ENCODE results near the gene CCDC9. TPM values are rescaled to one million over a fixed set of nuclear protein-coding genes. Genes with fewer than 3 reads are reported as not detected.
A peak's percentile ranks its signal among the peaks of the same experiment; 100 is the strongest.

Gene CCDC9
- total and polyA plus RNA-seq, 2 of the 13 experiments (the other 11 are each of a cell fraction or from before 2014, with no cell fraction given), result 2.9 to 6.3 TPM

- TF ChIP-seq, protein P1, sequence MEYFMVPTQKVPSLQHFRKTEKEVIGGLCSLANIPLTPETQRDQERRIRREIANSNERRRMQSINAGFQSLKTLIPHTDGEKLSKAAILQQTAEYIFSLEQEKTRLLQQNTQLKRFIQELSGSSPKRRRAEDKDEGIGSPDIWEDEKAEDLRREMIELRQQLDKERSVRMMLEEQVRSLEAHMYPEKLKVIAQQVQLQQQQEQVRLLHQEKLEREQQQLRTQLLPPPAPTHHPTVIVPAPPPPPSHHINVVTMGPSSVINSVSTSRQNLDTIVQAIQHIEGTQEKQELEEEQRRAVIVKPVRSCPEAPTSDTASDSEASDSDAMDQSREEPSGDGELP (IDR thresholded peaks at IDR 0.05; ENCODE audit: borderline replicate concordance, low read depth), result peak; percentile 27; the same call in 1 of the 2 replicates
- peak; percentile 78 for TF ChIP-seq ZSCAN25 (CRISPR knock-in tag; IDR thresholded peaks at IDR 0.05)
- peak; percentile 57 for TF ChIP-seq FOSL2 (CRISPR knock-in tag; IDR thresholded peaks at IDR 0.05)
- peak; percentile 31; the same call in 1 of the 2 replicates for TF ChIP-seq RAD51 (IDR thresholded peaks at IDR 0.05; ENCODE audit: borderline replicate concordance)
- 0 out of 2 replicates have a peak, but pooled peaks have one; percentile 60 for TF ChIP-seq MEIS1 (CRISPR knock-in tag; IDR thresholded peaks at IDR 0.05; ENCODE audit: borderline replicate concordance)
- TF ChIP-seq TRIM24 (CRISPR knock-in tag; IDR thresholded peaks at IDR 0.05), result no peak
- no peak for TF ChIP-seq SMC3 (IDR thresholded peaks at IDR 0.05; ENCODE audit: low read length)
- no peak for TF ChIP-seq ZNF441 (CRISPR knock-in tag; IDR thresholded peaks at IDR 0.05; ENCODE audit: borderline replicate concordance)
- TF ChIP-seq, protein P2, sequence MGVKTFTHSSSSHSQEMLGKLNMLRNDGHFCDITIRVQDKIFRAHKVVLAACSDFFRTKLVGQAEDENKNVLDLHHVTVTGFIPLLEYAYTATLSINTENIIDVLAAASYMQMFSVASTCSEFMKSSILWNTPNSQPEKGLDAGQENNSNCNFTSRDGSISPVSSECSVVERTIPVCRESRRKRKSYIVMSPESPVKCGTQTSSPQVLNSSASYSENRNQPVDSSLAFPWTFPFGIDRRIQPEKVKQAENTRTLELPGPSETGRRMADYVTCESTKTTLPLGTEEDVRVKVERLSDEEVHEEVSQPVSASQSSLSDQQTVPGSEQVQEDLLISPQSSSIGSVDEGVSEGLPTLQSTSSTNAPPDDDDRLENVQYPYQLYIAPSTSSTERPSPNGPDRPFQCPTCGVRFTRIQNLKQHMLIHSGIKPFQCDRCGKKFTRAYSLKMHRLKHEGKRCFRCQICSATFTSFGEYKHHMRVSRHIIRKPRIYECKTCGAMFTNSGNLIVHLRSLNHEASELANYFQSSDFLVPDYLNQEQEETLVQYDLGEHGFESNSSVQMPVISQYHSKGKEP (CRISPR knock-in tag; IDR thresholded peaks at IDR 0.05), result no peak
- TF ChIP-seq FOXO1 (CRISPR knock-in tag; IDR thresholded peaks at IDR 0.05), result peak; percentile 37; the same call in 1 of the 2 replicates
- TF ChIP-seq, protein P3, sequence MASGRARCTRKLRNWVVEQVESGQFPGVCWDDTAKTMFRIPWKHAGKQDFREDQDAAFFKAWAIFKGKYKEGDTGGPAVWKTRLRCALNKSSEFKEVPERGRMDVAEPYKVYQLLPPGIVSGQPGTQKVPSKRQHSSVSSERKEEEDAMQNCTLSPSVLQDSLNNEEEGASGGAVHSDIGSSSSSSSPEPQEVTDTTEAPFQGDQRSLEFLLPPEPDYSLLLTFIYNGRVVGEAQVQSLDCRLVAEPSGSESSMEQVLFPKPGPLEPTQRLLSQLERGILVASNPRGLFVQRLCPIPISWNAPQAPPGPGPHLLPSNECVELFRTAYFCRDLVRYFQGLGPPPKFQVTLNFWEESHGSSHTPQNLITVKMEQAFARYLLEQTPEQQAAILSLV (CRISPR knock-in tag; IDR thresholded peaks at IDR 0.05; ENCODE audit: borderline replicate concordance), result 0 out of 2 replicates have a peak, but pooled peaks have one; percentile 29
- no peak for TF ChIP-seq ZNF274 (CRISPR knock-in tag; IDR thresholded peaks at IDR 0.05)
- 0 out of 2 replicates have a peak, but pooled peaks have one; percentile 47 for TF ChIP-seq JUN (CRISPR knock-in tag; IDR thresholded peaks at IDR 0.05)
- no peak for TF ChIP-seq ZNF761 (CRISPR knock-in tag; conservative IDR thresholded peaks at IDR 0.05)
- 0 out of 2 replicates have a peak, but pooled peaks have one; percentile 21 for TF ChIP-seq CENPT (CRISPR knock-in tag; IDR thresholded peaks at IDR 0.05; ENCODE audit: low read depth)
- TF ChIP-seq ZNF232 (CRISPR knock-in tag; IDR thresholded peaks at IDR 0.05; ENCODE audit: borderline replicate concordance), result peak; percentile 86; the same call in 1 of the 2 replicates
- TF ChIP-seq ZNF660 (CRISPR knock-in tag; IDR thresholded peaks at IDR 0.05; ENCODE audit: borderline replicate concordance, low read depth), result no peak
- TF ChIP-seq, protein P4, sequence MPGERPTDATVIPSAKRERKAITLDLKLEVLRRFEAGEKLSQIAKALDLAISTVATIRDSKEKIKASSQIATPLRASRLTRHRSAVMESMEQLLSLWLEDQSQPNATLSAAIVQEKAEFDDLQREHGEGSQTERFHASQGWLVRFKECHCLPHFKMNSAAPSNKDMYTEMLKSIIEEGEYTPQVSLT (CRISPR knock-in tag; IDR thresholded peaks at IDR 0.05; ENCODE audit: borderline replicate concordance, low read depth), result no peak
- TF ChIP-seq CEBPG (CRISPR knock-in tag; IDR thresholded peaks at IDR 0.05), result 0 out of 2 replicates have a peak, but pooled peaks have one; percentile 11
- no peak for TF ChIP-seq IRX3 (CRISPR knock-in tag; IDR thresholded peaks at IDR 0.05; ENCODE audit: borderline replicate concordance, low read depth)
- TF ChIP-seq ZFP90 (CRISPR knock-in tag; IDR thresholded peaks at IDR 0.05; ENCODE audit: borderline replicate concordance), result peak; percentile 76; the same call in 1 of the 2 replicates
- TF ChIP-seq HNF4A (CRISPR knock-in tag; IDR thresholded peaks at IDR 0.05), result peak; percentile 80
- no peak; the same call in 1 of the 2 replicates for TF ChIP-seq ZSCAN9 (CRISPR knock-in tag; IDR thresholded peaks at IDR 0.05; ENCODE audit: borderline replicate concordance)
- peak; percentile 44; the same call in 1 of the 2 replicates for TF ChIP-seq NCOA2 (CRISPR knock-in tag; IDR thresholded peaks at IDR 0.05)
- 0 out of 2 replicates have a peak, but pooled peaks have one; percentile 60 for TF ChIP-seq ZNF616 (CRISPR knock-in tag; IDR thresholded peaks at IDR 0.05; ENCODE audit: low read depth)
- TF ChIP-seq ZNF20 (CRISPR knock-in tag; IDR thresholded peaks at IDR 0.05), result no peak
- no peak for TF ChIP-seq ZNF782 (CRISPR knock-in tag; IDR thresholded peaks at IDR 0.05; ENCODE audit: borderline replicate concordance)
Observed at GRCh38 chr19:47231215-47232054, 24.9 kb upstream of the CCDC9 start (continued).
